Peyer's patch (tissue), 4 donors: ENCODE data around the gene ZNF526. TPM values are rescaled to one million over a fixed set of nuclear protein-coding genes. Genes with fewer than 3 reads are reported as not detected.
A peak's percentile ranks its signal among the peaks of the same experiment; 100 is the strongest.

Experiments used
- DNase-seq, 3 donors: peaks; one replicate each; pipeline ENCODE4 v3.0.0-alpha.2; 2017 to 2019
- H3K27ac ChIP-seq, 4 donors: fragments of 200-600 bp; sonication (generic); one replicate each; pipeline ENCODE4 v1.5.1; 2016 to 2019
- H3K27me3 ChIP-seq, 2 donors: fragments of 200-600 bp; sonication (generic); one replicate each; pipeline ENCODE4 v1.5.1; 2019
- H3K36me3 ChIP-seq, 3 donors: fragments of 200-600 bp; sonication (generic); one replicate each; pipeline ENCODE4 v1.5.1; 2016 to 2019
- H3K4me1 ChIP-seq, 4 donors: fragments of 200-600 bp; sonication (generic); one replicate each; pipeline ENCODE4 v1.5.1; 2016 to 2019
- H3K4me3 ChIP-seq, 4 donors: fragments of 200-600 bp; sonication (generic); 1 replicate in 3 of 4; 2 replicates in 1 of 4; pipeline ENCODE4 v1.5.1; 2016 to 2019; ENCODE audit warnings: mild to moderate bottlenecking in 1 of 4
- H3K9me3 ChIP-seq, 4 donors: fragments of 200-600 bp; sonication (generic); one replicate each; pipeline ENCODE4 v1.5.1; 2016 to 2019; ENCODE audit warnings: mild to moderate bottlenecking in 1 of 4
- POLR2A ChIP-seq, 2 donors: fragments of 450-650 bp; IDR thresholded peaks; one replicate each; pipeline ENCODE4 v1.5.1; 2017; ENCODE audit warnings: antibody characterized with exemption in 2 of 2, mild to moderate bottlenecking in 2 of 2, moderate library complexity in 2 of 2
- total RNA-seq, 4 donors: library from RNA; depleted of rRNA; stranded (reverse); fragments of >200 nt; gene quantifications; one replicate each; pipeline ENCODE4 v1.1.0, GENCODE V29; 2016
- TF ChIP-seq, protein P1 (sequence below), 6 experiments: fragments of 450-650 bp in 4 of 6; fragments of 200-600 bp in 2 of 6; sonication (generic) in 1 of 6; IDR thresholded peaks; one replicate each; pipeline ENCODE4 v1.5.1; 2017 to 2019; ENCODE audit warnings: antibody characterized with exemption in 6 of 6, mild to moderate bottlenecking in 3 of 6, moderate library complexity in 1 of 6

The ZNF526 gene
- total RNA-seq, 4 donors from 2014 or later: 9.1 to 14.0 (median 12.3) TPM

GRCh38 chr19:42249149-42249750, 29.1 kb downstream of the ZNF526 start:
- no peaks in the 10 kb centered on the region for H3K27me3 ChIP-seq
- peaks cover 0 to 27% (median 0%) of the 10 kb centered on the region in 3 donors for H3K36me3 ChIP-seq
- no peaks in the 10 kb centered on the region for H3K9me3 ChIP-seq
- no peak overlapping the region for H3K4me3 ChIP-seq
- TF ChIP-seq, protein P1, sequence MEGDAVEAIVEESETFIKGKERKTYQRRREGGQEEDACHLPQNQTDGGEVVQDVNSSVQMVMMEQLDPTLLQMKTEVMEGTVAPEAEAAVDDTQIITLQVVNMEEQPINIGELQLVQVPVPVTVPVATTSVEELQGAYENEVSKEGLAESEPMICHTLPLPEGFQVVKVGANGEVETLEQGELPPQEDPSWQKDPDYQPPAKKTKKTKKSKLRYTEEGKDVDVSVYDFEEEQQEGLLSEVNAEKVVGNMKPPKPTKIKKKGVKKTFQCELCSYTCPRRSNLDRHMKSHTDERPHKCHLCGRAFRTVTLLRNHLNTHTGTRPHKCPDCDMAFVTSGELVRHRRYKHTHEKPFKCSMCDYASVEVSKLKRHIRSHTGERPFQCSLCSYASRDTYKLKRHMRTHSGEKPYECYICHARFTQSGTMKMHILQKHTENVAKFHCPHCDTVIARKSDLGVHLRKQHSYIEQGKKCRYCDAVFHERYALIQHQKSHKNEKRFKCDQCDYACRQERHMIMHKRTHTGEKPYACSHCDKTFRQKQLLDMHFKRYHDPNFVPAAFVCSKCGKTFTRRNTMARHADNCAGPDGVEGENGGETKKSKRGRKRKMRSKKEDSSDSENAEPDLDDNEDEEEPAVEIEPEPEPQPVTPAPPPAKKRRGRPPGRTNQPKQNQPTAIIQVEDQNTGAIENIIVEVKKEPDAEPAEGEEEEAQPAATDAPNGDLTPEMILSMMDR (IDR thresholded peaks at IDR 0.05): no peak
- TF ChIP-seq POLR2A (IDR thresholded peaks at IDR 0.05): no peak
- H3K27ac ChIP-seq: no peak overlapping the region
- DNase-seq: no peak
- H3K4me1 ChIP-seq: peaks cover 5 to 49% (median 13%) of the 10 kb centered on the region in 4 donors

GRCh38 chr19:42249769-42250168, 29.7 kb downstream of the ZNF526 start:
- TF ChIP-seq POLR2A (IDR thresholded peaks at IDR 0.05): no peak
- TF ChIP-seq, protein P1 (IDR thresholded peaks at IDR 0.05): no peak
- Histone ChIP-seq H3K4me3 (no peak overlapping the region), H3K27ac (peak overlapping the region in 2 of 4 donors; percentile 41 to 100), H3K9me3 (no peaks in the 10 kb centered on the region), H3K4me1 (peaks cover 5 to 49% (median 13%) of the 10 kb centered on the region in 4 donors), H3K27me3 (no peaks in the 10 kb centered on the region), H3K36me3 (peaks cover 0 to 27% (median 0%) of the 10 kb centered on the region in 3 donors)
- no peak for DNase-seq

DNA sequence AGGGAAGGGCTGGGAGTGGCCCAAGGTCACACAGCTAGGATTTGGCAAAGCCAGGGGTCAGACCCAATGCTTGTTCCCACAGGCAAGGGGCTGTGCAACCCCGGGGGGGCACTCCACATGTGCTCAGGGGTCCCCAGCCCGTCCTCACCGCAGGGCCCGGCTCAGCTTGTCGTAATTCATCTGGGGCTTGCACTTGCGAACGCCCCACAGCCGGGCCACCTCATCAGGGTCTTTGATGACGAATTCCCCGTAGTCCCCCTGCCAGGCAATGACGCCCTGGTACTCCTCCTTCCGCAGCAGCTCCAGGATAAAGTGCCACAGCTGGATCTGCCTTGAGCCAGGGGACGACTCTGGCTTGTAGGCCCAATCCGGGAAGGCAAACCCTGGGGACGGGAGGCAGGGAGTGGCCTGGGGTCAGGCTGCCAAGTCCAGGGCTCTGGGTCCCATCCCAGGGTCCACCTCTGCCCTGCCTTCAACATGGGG, 30.1 kb downstream of the ZNF526 start:
- DNase-seq: no peak
- Histone ChIP-seq H3K9me3 (no peaks in the 10 kb centered on the region), H3K4me1 (peaks cover 5 to 44% (median 13%) of the 10 kb centered on the region in 4 donors), H3K36me3 (peaks cover 0 to 27% (median 0%) of the 10 kb centered on the region in 3 donors), H3K27me3 (no peaks in the 10 kb centered on the region), H3K4me3 (peak overlapping the region in 1 of 4 donors; percentile 79), H3K27ac (peak overlapping the region; percentile 41 to 100 (median 82))
- TF ChIP-seq, protein P1 (IDR thresholded peaks at IDR 0.05): no peak
- no peak for TF ChIP-seq POLR2A (IDR thresholded peaks at IDR 0.05)

GRCh38 chr19:42250666-42251531, 30.8 kb downstream of the ZNF526 start:
- Histone ChIP-seq H3K4me1 (peaks cover 5 to 47% (median 16%) of the 10 kb centered on the region in 4 donors), H3K36me3 (peaks cover 0 to 27% (median 0%) of the 10 kb centered on the region in 3 donors), H3K4me3 (peak overlapping the region in 1 of 4 donors; percentile 79), H3K27ac (peak overlapping the region; percentile 41 to 100 (median 82)), H3K9me3 (no peaks in the 10 kb centered on the region), H3K27me3 (no peaks in the 10 kb centered on the region)
- DNase-seq: no peak
- TF ChIP-seq, protein P1 (IDR thresholded peaks at IDR 0.05): no peak
- no peak for TF ChIP-seq POLR2A (IDR thresholded peaks at IDR 0.05)

GRCh38 chr19:42251572-42252358, 31.7 kb downstream of the ZNF526 start:
- DNase-seq: no peak
- Histone ChIP-seq H3K27me3 (no peaks in the 10 kb centered on the region), H3K27ac (peak overlapping the region; percentile 99 to 100 (median 100)), H3K36me3 (peaks cover 0 to 27% (median 0%) of the 10 kb centered on the region in 3 donors), H3K4me3 (peak overlapping the region in 2 of 4 donors; percentile 72 to 79), H3K4me1 (peaks cover 5 to 49% (median 16%) of the 10 kb centered on the region in 4 donors), H3K9me3 (no peaks in the 10 kb centered on the region)
- TF ChIP-seq, protein P1 (IDR thresholded peaks at IDR 0.05): no peak
- no peak for TF ChIP-seq POLR2A (IDR thresholded peaks at IDR 0.05)
